ENCODE results near the gene FAM118A.
"Not testable (repeated sequence)": the region's sequence is repeated elsewhere in the genome, so short reads cannot be mapped to it uniquely, and the experiment has no call there.

The FAM118A gene

DNA sequence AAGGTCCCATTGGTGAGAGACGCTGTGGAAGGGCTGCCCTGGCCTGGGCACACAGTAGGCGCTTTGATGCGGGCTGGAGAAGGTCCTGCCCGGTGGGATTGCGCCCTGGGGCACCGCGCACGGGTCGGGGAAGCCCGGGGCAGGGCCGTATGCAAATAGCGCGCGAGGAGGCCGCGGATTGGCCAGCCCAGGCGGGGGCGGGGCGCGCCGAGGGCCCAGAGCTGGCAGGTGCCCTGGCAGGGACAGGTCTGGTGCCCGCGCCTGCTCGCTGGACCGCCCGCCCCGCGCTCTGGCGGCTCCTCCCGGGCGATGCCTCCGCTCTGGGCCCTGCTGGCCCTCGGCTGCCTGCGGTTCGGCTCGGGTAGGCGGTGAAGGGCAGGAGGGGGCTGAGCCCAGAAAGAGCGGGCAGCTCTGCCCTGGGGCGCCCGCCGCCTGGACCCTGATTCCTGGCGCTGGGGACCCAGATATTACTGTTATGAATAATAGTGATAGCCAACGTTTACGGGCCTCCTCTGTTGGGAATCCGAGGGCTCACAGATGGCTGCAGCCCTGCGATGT lies 24.9 kb upstream of the FAM118A start, which contains the start of gene UPK3A:
TSS of gene UPK3A (plus strand) at position 245 of the 558 bp plus-strand sequence. CDS start at position 310, 65 bp downstream.
- peak; percentile 40 for DNase-seq

GRCh38 chr22:45285263-45286058 lies 24.3 kb upstream of the FAM118A start:
- no peak for DNase-seq

DNA sequence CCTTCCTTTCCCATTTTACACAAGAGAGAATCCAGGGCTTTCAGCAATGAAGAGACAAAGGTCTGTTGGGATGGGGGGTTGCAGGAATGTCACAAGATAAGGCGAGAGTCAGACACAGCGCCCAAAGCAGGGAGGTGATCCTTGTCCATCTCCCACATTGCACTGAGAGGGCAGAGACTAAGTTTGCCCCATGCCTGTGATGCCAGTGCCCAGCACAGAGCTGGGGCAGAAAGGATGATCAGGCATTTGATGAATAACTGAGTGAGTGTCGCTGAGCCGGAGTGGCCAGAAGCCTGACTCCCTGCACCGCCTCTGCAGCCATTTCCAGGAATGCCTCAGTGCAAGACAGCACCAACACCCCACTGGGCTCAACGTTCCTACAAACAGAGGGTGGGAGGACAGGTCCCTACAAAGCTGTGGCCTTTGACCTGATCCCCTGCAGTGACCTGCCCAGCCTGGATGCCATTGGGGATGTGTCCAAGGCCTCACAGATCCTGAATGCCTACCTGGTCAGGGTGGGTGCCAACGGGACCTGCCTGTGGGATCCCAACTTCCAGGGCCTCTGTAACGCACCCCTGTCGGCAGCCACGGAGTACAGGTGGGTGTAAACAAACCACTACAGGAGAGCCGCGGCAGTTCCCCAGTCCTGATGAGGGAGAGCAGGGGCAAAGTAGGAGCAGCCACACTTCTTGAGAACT lies 22.7 kb upstream of the FAM118A start:
- no peak for DNase-seq

GRCh38 chr22:45290410-45290936 lies 19.3 kb upstream of the FAM118A start:
- no peak for DNase-seq

- DNase-seq = no peak
Observed at GRCh38 chr22:45291061-45291930, 18.4 kb upstream of the FAM118A start.

GRCh38 chr22:45291931-45292290 lies 17.8 kb upstream of the FAM118A start:
- no peak for DNase-seq

DNA sequence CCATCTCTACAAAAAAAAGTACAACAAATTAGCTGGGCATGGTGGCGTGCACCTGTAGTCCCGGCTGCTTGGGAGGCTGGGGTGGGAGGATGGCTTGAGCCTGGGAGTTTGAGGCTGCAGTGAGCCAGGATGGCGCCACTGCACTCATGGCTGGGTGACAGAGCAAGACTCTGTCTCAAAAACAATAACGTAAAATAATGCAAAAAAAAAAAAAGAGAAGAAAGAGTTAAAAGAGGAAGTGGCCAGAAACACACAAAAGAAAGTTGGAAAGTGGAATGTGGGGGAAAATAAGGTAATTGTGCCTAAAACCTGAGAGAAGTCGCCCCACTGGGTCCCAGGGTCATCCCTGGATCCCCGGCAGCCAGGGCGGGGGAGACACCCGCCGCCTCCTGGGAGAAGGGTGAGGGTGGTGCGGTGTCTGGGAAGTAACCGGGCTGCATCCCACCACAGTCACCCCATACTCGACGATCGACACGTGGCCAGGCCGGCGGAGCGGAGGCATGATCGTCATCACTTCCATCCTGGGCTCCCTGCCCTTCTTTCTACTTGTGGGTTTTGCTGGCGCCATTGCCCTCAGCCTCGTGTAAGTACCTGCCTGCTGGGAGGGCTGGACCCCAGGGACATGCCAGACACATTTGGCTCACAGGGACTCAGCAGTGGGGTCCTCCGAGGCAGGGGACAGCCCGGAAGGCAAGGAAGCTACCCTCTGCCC lies 16.8 kb upstream of the FAM118A start:
- no peak for DNase-seq

DNA sequence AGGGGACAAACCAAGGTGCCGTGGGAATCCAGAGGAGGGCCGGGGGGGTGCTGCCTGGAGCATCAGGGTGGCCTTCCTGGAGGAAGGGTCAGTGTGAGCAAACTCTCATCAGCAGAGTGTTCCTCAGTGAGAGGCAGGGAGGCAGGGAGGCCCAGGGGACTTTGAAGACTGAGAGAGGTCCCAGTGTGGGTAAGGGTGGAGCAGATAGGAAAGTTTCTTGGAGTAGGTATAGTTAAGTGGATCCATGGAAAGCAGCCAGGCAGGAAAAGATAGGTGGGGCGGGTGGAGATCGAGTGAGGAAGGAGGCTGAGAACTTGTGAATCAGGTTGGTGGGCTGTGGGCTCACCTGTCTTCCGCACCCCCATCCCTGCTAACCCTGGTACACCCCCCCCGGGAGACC lies 15.7 kb upstream of the FAM118A start:
- no peak for DNase-seq

DNA sequence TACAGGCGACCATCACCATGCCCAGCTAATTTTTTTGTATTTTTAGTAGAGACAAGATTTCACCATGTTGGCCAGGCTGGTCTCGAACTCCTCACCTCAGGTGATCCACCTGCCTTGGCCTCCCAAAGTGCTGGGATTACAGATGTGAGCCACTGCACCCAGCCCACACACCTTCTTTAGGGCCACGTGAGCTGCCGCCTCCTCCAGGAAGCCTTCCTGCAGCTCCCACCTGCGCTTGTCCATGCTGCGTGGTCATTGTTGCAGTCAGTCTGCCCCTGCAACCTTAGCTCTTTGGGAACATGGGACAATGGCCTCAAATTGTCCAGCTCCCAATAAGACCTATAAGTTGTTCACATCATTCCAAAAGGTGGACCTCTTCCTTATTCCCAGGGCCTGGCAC lies 14.7 kb upstream of the FAM118A start:
- not testable (repeated sequence) for DNase-seq

- no peak for DNase-seq
Observed at GRCh38 chr22:45295492-45295891, 14.2 kb upstream of the FAM118A start.

GRCh38 chr22:45296628-45297297 lies 13.0 kb upstream of the FAM118A start:
- no peak for DNase-seq

GRCh38 chr22:45298934-45299505 lies 10.7 kb upstream of the FAM118A start:
- no peak for DNase-seq

GRCh38 chr22:45302751-45303150 lies 7.0 kb upstream of the FAM118A start:
- no peak for DNase-seq

- DNase-seq = no peak
Observed at GRCh38 chr22:45303181-45303580, 6.6 kb upstream of the FAM118A start.

- no peak for DNase-seq
Observed at GRCh38 chr22:45304971-45305370, 4.8 kb upstream of the FAM118A start.

DNA sequence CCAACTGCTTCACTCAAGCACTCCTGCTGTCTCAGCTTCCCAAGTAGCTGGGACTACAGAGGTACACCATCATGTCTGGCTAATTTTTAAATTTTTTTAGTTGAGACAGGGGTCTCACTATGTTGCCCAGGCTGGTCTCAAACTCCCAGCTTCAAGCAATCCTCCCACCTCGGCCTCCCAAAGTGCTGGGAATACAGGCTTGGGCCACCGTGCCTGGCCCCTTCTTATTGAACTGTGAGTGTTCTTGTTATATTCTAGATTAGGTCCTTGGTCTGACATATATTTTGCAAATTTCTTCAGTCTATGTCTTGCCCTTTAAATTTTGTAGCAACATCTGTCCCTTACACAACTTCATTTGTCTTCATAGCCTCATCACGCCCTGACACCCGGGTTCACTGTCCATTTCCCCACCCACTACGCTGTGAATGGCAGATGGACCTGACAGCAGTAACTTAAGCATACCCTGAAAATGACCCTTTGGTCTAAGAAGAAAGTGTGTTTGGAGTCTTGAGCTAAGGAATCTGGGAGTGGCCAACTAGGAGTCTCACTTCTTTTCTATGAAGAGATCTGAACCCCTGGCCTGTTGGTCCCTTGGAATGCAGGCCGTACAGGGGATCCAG lies 4.2 kb upstream of the FAM118A start:
- no peak for DNase-seq

DNA sequence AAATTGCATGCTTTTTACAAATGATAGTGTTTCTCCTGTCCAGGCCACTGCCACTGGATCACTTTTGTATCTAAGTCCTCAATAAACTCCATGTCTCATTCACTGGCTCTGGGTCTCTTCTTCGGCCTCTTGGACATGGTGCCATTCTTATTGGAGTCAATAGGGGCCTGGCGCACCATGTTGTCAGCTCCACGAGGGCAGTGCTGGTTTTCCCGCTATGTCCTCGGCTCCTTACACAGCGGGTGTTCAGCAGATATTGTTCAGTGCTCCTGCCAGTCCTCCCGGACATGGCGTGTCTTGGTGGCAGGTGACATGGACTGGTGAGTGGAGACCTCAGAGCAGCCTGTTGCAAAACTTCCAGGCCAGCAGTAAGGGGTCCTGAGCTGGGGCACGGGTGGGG lies 3.6 kb upstream of the FAM118A start:
- no peak for DNase-seq

DNA sequence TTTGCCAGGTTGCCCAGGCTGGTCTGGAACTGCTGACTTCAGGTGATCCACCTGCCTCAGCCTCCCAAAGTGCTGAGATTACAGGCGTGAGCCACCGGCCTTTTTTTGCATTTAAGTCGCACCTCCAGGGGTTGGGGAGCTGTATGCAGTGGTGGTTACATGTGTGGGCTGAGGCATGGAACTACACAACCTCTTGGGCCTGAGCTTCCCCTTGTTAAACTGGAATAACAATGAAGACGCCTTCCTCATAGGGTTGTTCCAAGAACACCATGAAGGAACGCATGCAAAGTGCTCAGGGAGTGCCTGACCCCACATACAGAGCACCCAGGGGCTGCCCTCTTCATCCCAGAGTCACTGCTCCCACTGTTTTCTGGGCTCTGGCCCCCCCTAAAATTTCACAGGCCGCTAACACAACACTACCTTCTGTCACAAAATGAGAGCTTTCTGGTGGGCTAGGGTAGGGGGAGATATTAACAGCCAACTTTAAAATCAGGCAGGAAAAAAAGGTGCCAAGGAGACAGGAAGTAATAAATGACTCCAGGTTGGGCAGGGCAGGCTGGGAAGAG lies 1.3 kb upstream of the FAM118A start:
- DNase-seq = no peak

DNA sequence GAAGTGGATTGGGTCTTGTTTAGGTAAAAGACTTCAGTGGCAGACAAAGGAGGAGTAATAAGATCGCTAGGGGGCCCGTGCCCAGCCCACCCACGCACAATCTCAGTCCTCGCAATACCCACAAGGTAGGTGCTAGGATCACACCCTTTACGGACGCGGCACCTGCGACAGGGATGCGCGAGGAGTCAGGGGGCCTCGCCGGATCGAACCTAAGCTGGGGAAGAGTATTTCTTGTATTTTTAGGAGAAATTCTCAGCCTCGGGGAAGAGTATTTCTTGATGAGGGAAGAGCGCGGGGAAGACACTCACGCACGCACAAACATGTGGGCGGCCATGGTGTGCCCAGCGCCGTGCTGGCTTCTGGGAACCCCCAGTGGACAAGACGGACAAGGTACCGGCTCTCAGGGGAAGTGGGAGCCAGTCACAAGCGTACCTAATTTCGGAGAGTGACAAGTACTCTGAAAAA lies 745 bp upstream of the FAM118A start:
- no peak for DNase-seq

GRCh38 chr22:45310331-45310976 lies 720 bp downstream of the FAM118A start:
- no peak for DNase-seq

Data from activated T-cell treated with anti-CD3 and anti-CD28 coated beads for 4 hours (primary cell).